Hepatocyte (in vitro differentiated cells): ENCODE data around the gene ATF6. TPM values are rescaled to one million over a fixed set of nuclear protein-coding genes. Genes with fewer than 3 reads are reported as not detected.

ENCODE experiments used
- DNase-seq: peaks from one replicate; pipeline ENCODE4 v3.0.0-alpha.2; 2016; ENCODE audit warnings: low spot score
- H2AFZ ChIP-seq: fragments of 200-600 bp; sonication (generic); 2 replicates; pipeline ENCODE4 v1.6.0; 2016; ENCODE audit warnings: antibody characterized with exemption, mild to moderate bottlenecking
- H3K27ac ChIP-seq: fragments of 200-600 bp; sonication (generic); 2 replicates; pipeline ENCODE4 v1.5.1; 2016; ENCODE audit warnings: mild to moderate bottlenecking
- H3K27me3 ChIP-seq: fragments of 200-600 bp; sonication (generic); 2 replicates; pipeline ENCODE4 v1.6.1; 2016
- H3K36me3 ChIP-seq: fragments of 200-600 bp; sonication (generic); replicated peaks from 2 replicates; pipeline ENCODE4 v1.5.1; 2016; ENCODE audit warnings: low read depth; ENCODE audit not compliant: insufficient read depth
- H3K4me1 ChIP-seq: fragments of 200-600 bp; sonication (generic); 2 replicates; pipeline ENCODE4 v1.5.1; 2016; ENCODE audit warnings: mild to moderate bottlenecking, moderate library complexity; ENCODE audit not compliant: insufficient read depth
- H3K4me2 ChIP-seq: fragments of 200-600 bp; sonication (generic); 2 replicates; pipeline ENCODE4 v1.6.0; 2016
- H3K4me3 ChIP-seq: fragments of 200-600 bp; sonication (generic); 2 replicates; pipeline ENCODE4 v1.5.1; 2016; ENCODE audit warnings: mild to moderate bottlenecking
- H3K79me2 ChIP-seq: fragments of 200-600 bp; sonication (generic); 2 replicates; pipeline ENCODE4 v1.6.0; 2017; ENCODE audit warnings: mild to moderate bottlenecking
- H3K9me2 ChIP-seq: fragments of 200-600 bp; sonication (generic); replicated peaks from 2 replicates; pipeline ENCODE4 v1.6.0; 2017; ENCODE audit warnings: mild to moderate bottlenecking; ENCODE audit not compliant: insufficient read depth
- H3K9me3 ChIP-seq: fragments of 200-600 bp; sonication (generic); 2 replicates; pipeline ENCODE4 v1.5.1; 2016; ENCODE audit warnings: low read depth, mild to moderate bottlenecking
- H4K20me1 ChIP-seq: fragments of 200-600 bp; sonication (generic); 2 replicates; pipeline ENCODE4 v1.6.0; 2016; ENCODE audit warnings: mild to moderate bottlenecking; ENCODE audit not compliant: insufficient read depth, poor library complexity, severe bottlenecking
- CTCF ChIP-seq: fragments of 200-600 bp; sonication (generic); IDR thresholded peaks from 2 replicates; pipeline ENCODE4 v1.5.1; 2016; ENCODE audit warnings: antibody characterized with exemption, mild to moderate bottlenecking; ENCODE audit not compliant: poor library complexity
- EZH2 ChIP-seq: fragments of 200-600 bp; sonication (generic); IDR thresholded peaks from 2 replicates; pipeline ENCODE4 v1.6.1; 2016; ENCODE audit warnings: antibody characterized with exemption, mild to moderate bottlenecking, borderline replicate concordance
- EZH2phosphoT487 ChIP-seq: fragments of 200-600 bp; sonication (generic); IDR thresholded peaks from one replicate; pipeline ENCODE4 v1.6.1; 2018; ENCODE audit warnings: antibody characterized with exemption, mild to moderate bottlenecking, low read depth, moderate library complexity; ENCODE audit not compliant: unreplicated experiment, severe bottlenecking
- WGBS: methylation state at CpG from one replicate; pipeline ENCODE4 v1.1.6; 2016; ENCODE audit warnings: low lambda C conversion rate; ENCODE audit errors: missing lambda C conversion rate; 5-methylcytosine and 5-hydroxymethylcytosine counted together
- polyA plus RNA-seq: library from polyadenylated mRNA; unstranded; fragments of >200 nt; fragmentation: Nextera tagmentation; extraction: Ambion mirVana; gene quantifications from 2 replicates; pipeline ENCODE4 v1.2.1, GENCODE V29; 2016
- total RNA-seq: library from RNA; depleted of rRNA; stranded (reverse); fragments of >200 nt; gene quantifications from 2 replicates; pipeline ENCODE4 v1.2.3, GENCODE V29; 2014

The ATF6 gene
- total and polyA plus RNA-seq, 2 experiments from 2014 or later, result 15.3 to 29.8 TPM

GRCh38 chr1:161981735-161982506 is 215.8 kb downstream of the ATF6 start:
- no peak overlapping the region for H3K4me3 ChIP-seq
- DNase-seq, result no peak
- no peaks in the 10 kb centered on the region for H3K27me3 ChIP-seq
- no peaks in the 10 kb centered on the region for H3K79me2 ChIP-seq
- no peak for TF ChIP-seq EZH2phosphoT487
- TF ChIP-seq CTCF, result no peak
- no peak for TF ChIP-seq EZH2
- H3K9me2 ChIP-seq, result no peaks in the 10 kb centered on the region
- H3K4me2 ChIP-seq, result no peak overlapping the region
- WGBS, result 86% methylated on average over 11 of the region's 11 CpGs
- H3K36me3 ChIP-seq, result no peaks in the 10 kb centered on the region
- no peak overlapping the region for H3K27ac ChIP-seq
- no peak overlapping the region for H2AFZ ChIP-seq
- H3K4me1 ChIP-seq, result no peaks in the 10 kb centered on the region
- no peaks in the 10 kb centered on the region for H3K9me3 ChIP-seq
- H4K20me1 ChIP-seq, result no peaks in the 10 kb centered on the region

DNA sequence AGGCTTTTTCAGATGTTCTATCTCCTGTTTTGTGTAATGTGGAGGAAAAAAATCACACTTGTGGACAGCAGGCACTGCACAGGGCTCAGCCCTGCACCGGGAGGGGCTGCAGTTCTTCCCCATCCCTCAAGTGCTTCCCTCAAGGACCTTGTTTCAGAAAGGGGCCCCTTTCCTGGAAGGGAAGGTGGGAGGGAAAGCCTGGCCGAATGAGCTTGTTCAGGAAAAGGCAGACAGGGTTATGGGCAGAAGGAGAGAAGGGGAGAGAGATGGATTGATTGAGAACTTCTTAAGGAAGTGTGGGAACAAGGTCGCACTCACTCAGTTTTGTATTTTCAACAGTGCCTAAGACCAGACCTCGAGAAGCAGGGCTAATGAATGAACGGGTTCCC is 216.4 kb downstream of the ATF6 start:
- H3K27me3 ChIP-seq, result no peaks in the 10 kb centered on the region
- DNase-seq, result no peak
- no peaks in the 10 kb centered on the region for H3K9me3 ChIP-seq
- H3K79me2 ChIP-seq, result no peaks in the 10 kb centered on the region
- H3K36me3 ChIP-seq, result no peaks in the 10 kb centered on the region
- no peak for TF ChIP-seq EZH2phosphoT487
- TF ChIP-seq EZH2, result no peak
- TF ChIP-seq CTCF, result no peak
- no peak overlapping the region for H3K4me2 ChIP-seq
- no peak overlapping the region for H2AFZ ChIP-seq
- 84% methylated on average over 5 of the region's 5 CpGs for WGBS
- no peaks in the 10 kb centered on the region for H3K4me1 ChIP-seq
- no peak overlapping the region for H3K4me3 ChIP-seq
- H3K27ac ChIP-seq, result no peak overlapping the region
- H3K9me2 ChIP-seq, result no peaks in the 10 kb centered on the region
- no peaks in the 10 kb centered on the region for H4K20me1 ChIP-seq

- Histone ChIP-seq H2AFZ (no peak overlapping the region), H4K20me1 (no peaks in the 10 kb centered on the region), H3K4me3 (no peak overlapping the region), H3K27me3 (no peaks in the 10 kb centered on the region), H3K4me1 (no peaks in the 10 kb centered on the region), H3K79me2 (no peaks in the 10 kb centered on the region), H3K4me2 (no peak overlapping the region), H3K27ac (no peak overlapping the region), H3K9me2 (no peaks in the 10 kb centered on the region), H3K36me3 (no peaks in the 10 kb centered on the region), H3K9me3 (no peaks in the 10 kb centered on the region)
- TF ChIP-seq CTCF (no peak), EZH2phosphoT487 (no peak)
- DNase-seq, result no peak
- 86% methylated on average over 9 of the region's 9 CpGs for WGBS
These were observed 216.8 kb downstream of the ATF6 start for GRCh38 chr1:161982917-161983316.

DNA sequence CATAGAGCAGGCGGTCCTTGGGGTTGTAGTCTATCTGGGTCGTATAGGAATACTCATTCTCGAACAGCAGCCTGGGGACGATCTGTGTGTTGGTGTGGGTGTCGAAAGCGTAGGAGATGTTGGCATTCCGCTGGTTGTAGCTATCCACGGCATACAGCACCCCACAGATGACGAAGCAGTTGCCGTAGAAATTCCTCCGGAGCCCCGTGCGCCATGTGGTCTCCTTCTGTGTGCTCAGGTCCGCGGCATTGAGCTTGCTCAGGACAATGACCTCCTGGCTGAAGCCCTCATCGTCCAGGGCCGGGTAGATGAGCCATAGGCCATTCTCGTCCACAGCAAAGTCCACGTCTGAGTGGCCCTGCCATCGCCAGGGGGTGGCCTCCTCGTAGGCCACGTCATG is 217.6 kb downstream of the ATF6 start:
- Histone ChIP-seq H3K4me2 (no peak overlapping the region), H3K4me3 (no peak overlapping the region), H2AFZ (no peak overlapping the region), H3K27ac (no peak overlapping the region), H3K79me2 (no peaks in the 10 kb centered on the region), H4K20me1 (no peaks in the 10 kb centered on the region), H3K9me3 (no peaks in the 10 kb centered on the region), H3K9me2 (no peaks in the 10 kb centered on the region), H3K36me3 (no peaks in the 10 kb centered on the region), H3K27me3 (no peaks in the 10 kb centered on the region), H3K4me1 (no peaks in the 10 kb centered on the region)
- 94% methylated on average over 22 of the region's 22 CpGs for WGBS
- TF ChIP-seq EZH2 (no peak), CTCF (no peak), EZH2phosphoT487 (no peak)
- no peak for DNase-seq
